Naive thymus-derived CD4-positive, alpha-beta T cell (primary cell): Measurements from ENCODE around the gene RNF152. TPM values are rescaled to one million over a fixed set of nuclear protein-coding genes. Genes with fewer than 3 reads are reported as not detected.

ENCODE experiments used
- ATAC-seq: fragments of 150-1000 bp; cut with Tn5 transposase; 2 replicates; pipeline ENCODE4 v1.10.0; 2021; ENCODE audit warnings: mild to moderate bottlenecking, moderate library complexity
- CTCF ChIA-PET: fragments of 350-600 bp; sonication (Branson Sonifier 250); formaldehyde crosslinking; loops from one replicate; lab custom pipeline; 2021; ENCODE audit warnings: antibody characterized with exemption; lab: Charles Lee
- POLR2A ChIA-PET: fragments of 350-600 bp; sonication (Branson Sonifier 250); formaldehyde crosslinking; loops from one replicate; lab custom pipeline; 2021; ENCODE audit warnings: antibody characterized with exemption, inconsistent platforms; lab: Charles Lee
- DNase-seq, 9 donors: peaks; one replicate each; pipeline versions ENCODE4 v3.0.0 to v3.0.0-alpha.2; 2020 to 2022; ENCODE audit warnings: mixed read lengths in 1 of 9
- H3K27ac ChIP-seq: one replicate; pipeline ENCODE4 v1.7.0; 2013; ENCODE audit warnings: mild to moderate bottlenecking, low read depth, low read length, moderate library complexity
- H3K27me3 ChIP-seq, 2 donors: one replicate each; pipeline ENCODE4 v1.7.0; 2013; ENCODE audit warnings: low read length in 2 of 2, mild to moderate bottlenecking in 2 of 2, moderate library complexity in 2 of 2; ENCODE audit not compliant: control insufficient read depth in 2 of 2, insufficient read depth in 2 of 2
- H3K36me3 ChIP-seq, 3 experiments: 1 replicate in 2 of 3; 2 replicates in 1 of 3; pipeline ENCODE4 v1.7.0; 2013; ENCODE audit warnings: low read length in 3 of 3, mild to moderate bottlenecking in 3 of 3, moderate library complexity in 1 of 3; ENCODE audit not compliant: insufficient read depth in 3 of 3, control insufficient read depth in 2 of 3
- H3K4me1 ChIP-seq, 2 donors: one replicate each; pipeline ENCODE4 v1.7.0; 2013; ENCODE audit warnings: low read length in 2 of 2, mild to moderate bottlenecking in 2 of 2, moderate library complexity in 1 of 2; ENCODE audit not compliant: control insufficient read depth in 2 of 2, insufficient read depth in 2 of 2
- H3K4me3 ChIP-seq: 2 replicates; pipeline ENCODE4 v1.7.0; 2013; ENCODE audit warnings: mild to moderate bottlenecking, low read length
- H3K9me3 ChIP-seq, 3 experiments: 1 replicate in 2 of 3; 2 replicates in 1 of 3; pipeline ENCODE4 v1.7.0; 2013; ENCODE audit warnings: low read length in 3 of 3; ENCODE audit not compliant: control insufficient read depth in 2 of 3
- H3K27ac Mint-ChIP-seq, 9 donors: one replicate each; pipeline ENCODE4 v1.8.0; 2020 to 2022; ENCODE audit warnings: mixed read lengths in 9 of 9, mild to moderate bottlenecking in 8 of 9, moderate library complexity in 5 of 9, inconsistent platforms in 2 of 9
- H3K27me3 Mint-ChIP-seq, 5 donors: one replicate each; pipeline ENCODE4 v1.8.0; 2021 to 2022; ENCODE audit warnings: mixed read lengths in 5 of 5, mild to moderate bottlenecking in 1 of 5
- H3K36me3 Mint-ChIP-seq, 5 donors: one replicate each; pipeline ENCODE4 v1.8.0; 2020 to 2022; ENCODE audit warnings: mixed read lengths in 5 of 5, mild to moderate bottlenecking in 3 of 5, inconsistent platforms in 1 of 5
- H3K4me1 Mint-ChIP-seq, 7 donors: one replicate each; pipeline ENCODE4 v1.8.0; 2020 to 2022; ENCODE audit warnings: mixed read lengths in 7 of 7, mild to moderate bottlenecking in 3 of 7, inconsistent platforms in 1 of 7
- H3K4me3 Mint-ChIP-seq, 10 donors: one replicate each; pipeline ENCODE4 v1.8.0; 2020 to 2022; ENCODE audit warnings: mild to moderate bottlenecking in 10 of 10, mixed read lengths in 10 of 10, moderate library complexity in 6 of 10, inconsistent platforms in 2 of 10
- H3K9me3 Mint-ChIP-seq, 11 donors: one replicate each; pipeline ENCODE4 v1.8.0; 2020 to 2022; ENCODE audit warnings: mixed read lengths in 11 of 11, mild to moderate bottlenecking in 4 of 11, inconsistent platforms in 1 of 11, moderate library complexity in 1 of 11
- intact Hi-C, 2 donors: fragments of 100-400 bp; cut with micrococcal nuclease; formaldehyde crosslinking; loops; one replicate each; pipeline ENCODE4 v1.15.1; 2023
- polyA plus RNA-seq, 2 donors: library from polyadenylated mRNA; unstranded; fragments of 300-500 nt; fragmentation: Illumina TruSeq; gene quantifications; one replicate each; pipeline ENCODE4 v1.2.3, GENCODE V29; 2021
- total RNA-seq, 6 experiments: library from RNA in 5 of 6; stranded (reverse) in 5 of 6; gene quantifications; 1 replicate in 5 of 6; 2 replicates in 1 of 6; pipeline ENCODE4 v1.2.3 and lab custom pipeline; 2021 to 2026

Gene RNF152
- total and polyA plus RNA-seq, 7 experiments from 2014 or later = 0.08 to 1.9 (median 1.7) TPM; not detected in 4

DNA sequence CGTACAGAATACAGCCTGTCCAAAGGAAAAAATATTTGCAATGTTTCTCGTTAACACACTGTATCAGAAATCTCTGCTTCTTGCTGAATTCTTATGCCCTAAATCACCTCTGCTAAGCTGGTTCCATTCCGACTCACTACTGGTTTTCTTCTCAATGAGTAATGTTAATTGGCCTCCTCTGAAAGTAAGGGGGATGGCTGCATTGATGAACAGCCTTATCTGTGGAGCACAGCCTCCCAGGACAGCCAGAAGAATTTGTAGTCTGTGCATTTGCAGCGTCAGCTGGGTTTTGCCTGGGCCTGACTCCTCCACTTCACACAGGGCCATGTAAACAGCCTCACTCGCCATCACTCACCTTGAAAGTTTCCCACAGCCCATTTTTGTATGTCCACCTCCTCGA is 127.7 kb downstream of the RNF152 start:
- Mint-ChIP-seq H3K9me3 (peaks cover 0 to 5% (median 0%) of the 10 kb centered on the region in 11 donors), H3K27me3 (peaks cover 17 to 37% (median 23%) of the 10 kb centered on the region in 5 donors), H3K4me3 (no peak overlapping the region), H3K27ac (no peak overlapping the region), H3K4me1 (peaks cover 0 to 13% (median 4%) of the 10 kb centered on the region in 7 donors), H3K36me3 (peaks cover 0 to 7% (median 0%) of the 10 kb centered on the region in 5 donors)
- H3K27ac ChIP-seq = no peak overlapping the region
- H3K9me3 ChIP-seq = no peaks in the 10 kb centered on the region
- CTCF ChIA-PET = no interaction called here
- DNase-seq = no peak
- no peaks in the 10 kb centered on the region for H3K36me3 ChIP-seq
- no peaks in the 10 kb centered on the region for H3K27me3 ChIP-seq
- H3K4me3 ChIP-seq = no peak overlapping the region
- POLR2A ChIA-PET = no interaction called here
- H3K4me1 ChIP-seq = no peaks in the 10 kb centered on the region
- no peak for ATAC-seq
- intact Hi-C loops = no loop called here

GRCh38 chr18:61764381-61764780 is 128.4 kb downstream of the RNF152 start:
- ATAC-seq = no peak
- no peaks in the 10 kb centered on the region for H3K27me3 ChIP-seq
- H3K27ac Mint-ChIP-seq = peak overlapping the region in 1 of 9 donors; percentile 7

DNA sequence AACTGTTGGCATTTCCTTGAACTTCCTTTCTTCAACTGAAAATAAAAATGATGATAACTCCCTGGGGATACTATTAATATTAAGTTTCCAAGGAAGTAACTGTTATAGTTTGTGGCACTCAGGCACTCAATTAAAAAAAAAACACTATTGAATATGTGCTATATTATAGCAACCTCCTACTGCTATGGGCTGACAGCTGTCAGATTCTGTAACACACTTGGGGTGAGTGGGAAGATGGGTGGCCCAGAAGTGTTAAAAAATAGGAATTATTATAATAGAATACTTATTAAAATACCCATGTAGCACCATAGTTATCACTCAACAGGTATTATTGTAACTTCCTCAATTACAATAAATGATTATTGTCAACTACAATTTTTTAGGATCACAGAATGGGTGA is 130.9 kb downstream of the RNF152 start:
- H3K36me3 ChIP-seq = no peaks in the 10 kb centered on the region
- ChIA-PET POLR2A (no interaction called here), CTCF (no interaction called here)
- intact Hi-C loops = no loop called here
- H3K36me3 Mint-ChIP-seq = no peaks in the 10 kb centered on the region
- no peak for ATAC-seq
- DNase-seq = no peak
- no peak overlapping the region for H3K4me3 ChIP-seq
- H3K4me1 ChIP-seq = no peaks in the 10 kb centered on the region
- peaks cover 14 to 38% (median 23%) of the 10 kb centered on the region in 5 donors for H3K27me3 Mint-ChIP-seq
- H3K4me3 Mint-ChIP-seq = no peak overlapping the region
- H3K27ac ChIP-seq = no peak overlapping the region
- peaks cover 0 to 13% (median 4%) of the 10 kb centered on the region in 7 donors for H3K4me1 Mint-ChIP-seq
- H3K9me3 ChIP-seq = no peaks in the 10 kb centered on the region
- H3K27me3 ChIP-seq = no peaks in the 10 kb centered on the region
- H3K9me3 Mint-ChIP-seq = peaks cover 0 to 3% (median 0%) of the 10 kb centered on the region in 11 donors
- no peak overlapping the region for H3K27ac Mint-ChIP-seq

More at GRCh38 chr18:61764381-61764780, 128.4 kb downstream of the RNF152 start:
- no peak overlapping the region for H3K27ac ChIP-seq
- H3K4me3 Mint-ChIP-seq = no peak overlapping the region
- no peaks in the 10 kb centered on the region for H3K4me1 ChIP-seq
- intact Hi-C loops = no loop called here
- ChIA-PET CTCF (no interaction called here), POLR2A (no interaction called here)
- H3K4me1 Mint-ChIP-seq = peaks cover 0 to 13% (median 4%) of the 10 kb centered on the region in 7 donors
- H3K36me3 ChIP-seq = no peaks in the 10 kb centered on the region
- H3K4me3 ChIP-seq = no peak overlapping the region
- peaks cover 0 to under 1% (median 0%) of the 10 kb centered on the region in 5 donors for H3K36me3 Mint-ChIP-seq
- DNase-seq = no peak
- H3K9me3 Mint-ChIP-seq = peaks cover 0 to 5% (median 0%) of the 10 kb centered on the region in 11 donors
- no peaks in the 10 kb centered on the region for H3K9me3 ChIP-seq
- H3K27me3 Mint-ChIP-seq = peaks cover 12 to 36% (median 22%) of the 10 kb centered on the region in 5 donors
